NT2/D1 (cell line): Measurements from ENCODE around the gene CAPN15.

Experiments
- DNase-seq: peaks from one replicate; pipeline ENCODE4 v3.0.0-alpha.2; 2011; ENCODE audit warnings: low read depth, low spot score
- H3K27me3 ChIP-seq: 2 replicates; pipeline ENCODE4 v1.6.0; 2011; ENCODE audit warnings: mild to moderate bottlenecking; ENCODE audit not compliant: insufficient read length, insufficient read depth
- H3K36me3 ChIP-seq: 2 replicates; pipeline ENCODE4 v1.6.1; 2011; ENCODE audit warnings: mild to moderate bottlenecking, low read length, mixed read lengths; ENCODE audit not compliant: insufficient read depth, insufficient read length
- H3K4me1 ChIP-seq: 2 replicates; pipeline ENCODE4 v1.5.1; 2011; ENCODE audit not compliant: insufficient read depth, insufficient read length
- H3K4me3 ChIP-seq: 2 replicates; pipeline ENCODE4 v1.5.1; 2011; ENCODE audit warnings: low read depth; ENCODE audit not compliant: insufficient read length
- H3K9ac ChIP-seq: 2 replicates; pipeline ENCODE4 v1.6.0; 2011; ENCODE audit warnings: low read depth; ENCODE audit not compliant: insufficient read length
- H3K9me3 ChIP-seq: 2 replicates; pipeline ENCODE4 v1.5.1; 2011; ENCODE audit warnings: mild to moderate bottlenecking, low read length; ENCODE audit not compliant: insufficient read depth
- SUZ12 ChIP-seq: IDR thresholded peaks from 2 replicates; pipeline ENCODE4 v1.6.1; 2011; ENCODE audit not compliant: insufficient read length, insufficient read depth; ENCODE audit errors: extremely low read depth
- YY1 ChIP-seq: IDR thresholded peaks from 2 replicates; pipeline ENCODE4 v1.6.1; 2011; ENCODE audit not compliant: insufficient read length, insufficient read depth
- ZNF274 ChIP-seq: IDR thresholded peaks from 2 replicates; pipeline ENCODE4 v1.6.1; 2011; ENCODE audit warnings: mild to moderate bottlenecking, low read depth, low read length

CAPN15 gene

GRCh38 chr16:598823-599739 is 71.6 kb downstream of the CAPN15 start:
- Histone ChIP-seq H3K27me3 (peaks cover 19% of the 10 kb centered on the region), H3K4me3 (no peak overlapping the region), H3K4me1 (peaks cover 2% of the 10 kb centered on the region), H3K9ac (no peak overlapping the region), H3K9me3 (no peaks in the 10 kb centered on the region; the same call in 1 of the 2 replicates), H3K36me3 (peaks cover 27% of the 10 kb centered on the region)
- DNase-seq, result no peak
- TF ChIP-seq ZNF274 (no peak), YY1 (no peak), SUZ12 (no peak)

GRCh38 chr16:600781-601180 is 73.3 kb downstream of the CAPN15 start:
- peaks cover 2% of the 10 kb centered on the region for H3K4me1 ChIP-seq
- no peak for DNase-seq
- peaks cover 27% of the 10 kb centered on the region for H3K36me3 ChIP-seq
- no peak for TF ChIP-seq ZNF274
- no peak for TF ChIP-seq SUZ12
- no peak for TF ChIP-seq YY1
- H3K9me3 ChIP-seq, result peaks cover 5% of the 10 kb centered on the region; the same call in 1 of the 2 replicates
- H3K27me3 ChIP-seq, result peaks cover 9% of the 10 kb centered on the region
- no peak overlapping the region for H3K9ac ChIP-seq
- H3K4me3 ChIP-seq, result no peak overlapping the region

GRCh38 chr16:603933-604332 is 76.4 kb downstream of the CAPN15 start:
- peaks cover 12% of the 10 kb centered on the region for H3K36me3 ChIP-seq

More at GRCh38 chr16:603933-604332, 76.4 kb downstream of the CAPN15 start:
- no peak for DNase-seq
- Histone ChIP-seq H3K9ac (no peak overlapping the region), H3K9me3 (peaks cover 5% of the 10 kb centered on the region; the same call in 1 of the 2 replicates), H3K4me3 (no peak overlapping the region), H3K4me1 (peaks cover 4% of the 10 kb centered on the region), H3K27me3 (peaks cover 3% of the 10 kb centered on the region)
- no peak for TF ChIP-seq ZNF274
- TF ChIP-seq YY1, result no peak
- no peak for TF ChIP-seq SUZ12
